ENCODE measurements around the gene CACHD1. TPM values are rescaled to one million over a fixed set of nuclear protein-coding genes. Genes with fewer than 3 reads are reported as not detected.
"Not testable (repeated sequence)": the region's sequence is repeated elsewhere in the genome, so short reads cannot be mapped to it uniquely, and the experiment has no call there.

The CACHD1 gene
- polyA plus RNA-seq, 1 donor = 68.0 TPM

DNA sequence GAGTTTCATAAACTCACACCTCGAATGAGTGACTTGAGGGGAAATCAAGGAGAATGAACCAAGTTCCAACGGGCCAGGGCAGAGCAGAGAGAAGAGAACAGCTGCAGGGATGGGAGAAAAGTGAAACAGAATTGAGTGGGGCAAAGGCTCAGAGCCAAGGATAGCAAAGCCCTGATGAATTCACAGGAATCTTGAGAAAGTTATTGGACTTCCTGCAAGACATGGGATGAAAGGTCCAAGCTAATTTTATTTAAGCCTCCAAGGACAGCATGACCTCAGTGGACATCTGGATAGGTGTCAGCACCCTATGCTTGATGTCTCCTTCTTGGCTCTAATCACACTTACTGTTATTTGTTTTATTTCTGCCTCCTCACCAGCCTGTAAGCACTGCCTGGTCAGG lies 232.0 kb downstream of the CACHD1 start:
- no peak for DNase-seq

- DNase-seq = not testable (repeated sequence)
Measured at GRCh38 chr1:64702670-64703069, 232.7 kb downstream of the CACHD1 start.

DNA sequence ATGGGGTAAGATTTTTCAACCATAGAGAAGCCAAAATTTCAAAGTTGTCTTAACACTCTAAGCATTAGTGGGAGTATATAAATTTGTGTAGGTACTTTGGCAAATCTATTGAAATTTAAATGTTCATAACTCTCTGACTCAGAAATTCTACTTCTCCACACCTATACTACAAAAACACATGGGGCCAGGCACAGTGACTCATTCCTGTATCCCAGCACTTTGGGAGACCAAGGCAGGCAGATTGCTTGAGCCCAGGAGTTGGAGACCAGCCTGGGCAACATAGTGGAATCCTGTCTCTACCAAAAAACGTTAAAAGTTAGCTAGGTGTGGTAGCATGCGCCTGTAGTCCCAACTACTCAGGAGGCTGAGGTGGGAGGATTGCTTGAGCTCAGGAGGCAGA lies 233.7 kb downstream of the CACHD1 start:
- no peak for DNase-seq

- DNase-seq = no peak
Measured at GRCh38 chr1:64705591-64705990, 235.7 kb downstream of the CACHD1 start.

- DNase-seq = no peak
Measured at GRCh38 chr1:64711266-64711665, 241.3 kb downstream of the CACHD1 start.

DNA sequence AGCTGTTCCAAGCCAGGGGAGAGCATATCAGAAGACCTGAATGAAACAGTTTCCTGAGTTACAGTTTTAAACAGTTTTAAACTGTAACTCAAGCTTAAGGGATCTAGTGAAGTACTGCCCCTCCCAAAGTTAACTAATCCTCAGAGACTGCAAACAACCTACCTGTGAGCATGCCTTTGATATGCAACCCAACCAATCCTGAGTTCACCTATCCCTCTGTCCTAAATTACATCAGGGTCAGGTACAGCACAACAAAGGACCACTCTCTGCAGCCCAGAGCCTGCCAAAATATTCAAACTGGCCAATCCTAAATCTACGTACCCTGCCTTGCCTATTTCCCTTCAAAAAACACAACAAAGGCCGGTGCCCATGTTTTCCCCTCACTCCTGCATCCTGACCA lies 242.1 kb downstream of the CACHD1 start:
- no peak for DNase-seq

GRCh38 chr1:64715186-64715585 lies 245.3 kb downstream of the CACHD1 start:
- DNase-seq = no peak

GRCh38 chr1:64721135-64721534 lies 251.2 kb downstream of the CACHD1 start:
- no peak for DNase-seq

- no peak for DNase-seq
Measured at GRCh38 chr1:64721576-64722145, 251.7 kb downstream of the CACHD1 start.

- no peak for DNase-seq
Measured at GRCh38 chr1:64727861-64728260, 257.9 kb downstream of the CACHD1 start.

DNA sequence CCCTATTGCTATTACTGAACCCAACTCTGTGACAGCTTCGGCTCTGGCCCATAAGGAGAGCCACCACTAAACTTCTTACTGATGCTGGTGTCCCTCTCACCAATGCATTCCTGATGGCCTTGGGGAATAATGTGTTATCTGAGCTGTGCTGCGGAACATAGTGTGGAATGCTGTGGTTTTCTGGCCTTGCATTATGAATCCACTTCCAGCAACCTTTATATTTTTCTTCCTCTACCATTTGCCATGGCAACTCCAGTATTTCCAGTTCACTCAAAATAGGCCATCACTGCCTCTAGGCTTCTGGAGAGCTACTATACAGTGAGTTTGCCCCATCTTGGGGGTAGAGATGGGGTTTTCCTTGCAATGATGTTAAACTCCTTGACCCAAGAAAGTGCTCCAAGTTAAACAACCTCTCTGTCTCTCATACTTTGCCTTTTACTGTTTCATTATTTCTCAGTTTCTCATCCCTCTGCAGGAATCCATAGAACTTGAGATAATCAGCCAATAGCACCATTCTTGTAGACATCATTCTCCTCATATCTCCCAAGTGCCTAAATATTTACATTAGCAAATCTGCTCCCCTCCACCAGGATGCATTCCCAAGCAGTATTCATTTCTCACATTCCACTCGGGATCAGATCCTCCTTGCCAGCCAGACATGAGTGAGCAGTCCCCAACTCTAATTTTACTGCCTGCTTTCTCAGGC lies 263.8 kb downstream of the CACHD1 start:
- DNase-seq = no peak

DNA sequence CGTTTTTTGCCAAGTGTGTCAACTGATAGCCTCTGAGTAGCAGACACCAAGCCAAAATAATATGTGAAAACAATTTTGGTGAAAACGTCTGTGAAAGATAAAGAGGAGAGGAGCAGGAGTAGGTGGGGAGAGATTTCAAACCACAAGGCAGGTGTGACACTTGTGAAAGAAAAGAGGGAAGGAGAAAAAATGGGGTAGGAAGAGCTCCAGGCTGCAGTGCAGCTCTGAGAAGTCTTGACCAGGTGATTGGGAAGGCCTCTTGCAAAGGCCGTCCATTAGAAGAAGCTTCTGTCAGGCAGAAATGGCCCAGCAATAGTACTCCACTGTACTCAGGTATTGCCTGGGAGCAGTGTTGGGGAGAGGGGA lies 264.3 kb downstream of the CACHD1 start:
- DNase-seq = no peak

GRCh38 chr1:64740687-64741086 lies 270.8 kb downstream of the CACHD1 start:
- DNase-seq = not testable (repeated sequence)
